ENCODE results near the gene DIAPH2.

GRCh38 chrX:97096385-97096784 lies 411.7 kb downstream of the DIAPH2 start:
- TF ChIP-seq CTCF (IDR thresholded peaks at IDR 0.05), result no peak
- TF ChIP-seq POLR2A (IDR thresholded peaks at IDR 0.05), result no peak
